GM18526 (cell line): ENCODE measurements around the gene MYO9B.
A peak's percentile ranks its signal among the peaks of the same experiment; 100 is the strongest.

ENCODE experiments used
- POLR2A ChIP-seq: IDR thresholded peaks from 3 replicates; pipeline ENCODE4 v1.6.1; 2011; ENCODE audit not compliant: insufficient read length; ENCODE audit errors: extremely low read depth

Gene MYO9B

GRCh38 chr19:17220207-17220758 lies 144.7 kb downstream of the MYO9B start:
- TF ChIP-seq POLR2A = no peak

DNA sequence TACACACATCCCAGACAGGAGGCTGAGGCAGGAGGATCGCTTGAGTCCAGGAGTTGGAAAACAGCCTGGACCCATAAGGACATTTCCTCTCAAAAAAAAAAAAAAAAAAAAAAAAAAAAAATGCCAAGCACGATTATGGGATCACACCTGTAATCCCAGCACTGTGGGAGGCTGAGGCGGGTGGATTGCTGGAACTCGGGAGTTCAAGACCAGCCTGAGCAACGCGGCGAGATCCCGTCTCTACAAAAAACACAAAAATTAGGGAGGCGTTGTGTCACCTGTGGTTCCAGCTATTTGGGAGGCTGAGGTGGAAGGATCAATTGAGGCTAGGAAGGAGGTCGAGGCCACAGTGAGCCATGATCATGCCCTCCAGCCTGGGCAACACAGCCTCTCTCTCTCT lies 149.5 kb downstream of the MYO9B start:
- no peak for TF ChIP-seq POLR2A

GRCh38 chr19:17226002-17226933 lies 150.7 kb downstream of the MYO9B start, which contains the start of gene OCEL1:
TSS of gene OCEL1 (plus strand) at chr19:17226226. CDS start at chr19:17226248, 22 bp downstream.
- peak; percentile 93 for TF ChIP-seq POLR2A

GRCh38 chr19:17227798-17228367 lies 152.3 kb downstream of the MYO9B start:
- TF ChIP-seq POLR2A = no peak

GRCh38 chr19:17229890-17230289 lies 154.3 kb downstream of the MYO9B start:
- TF ChIP-seq POLR2A = no peak

GRCh38 chr19:17232258-17232657 lies 156.7 kb downstream of the MYO9B start:
- no peak for TF ChIP-seq POLR2A

DNA sequence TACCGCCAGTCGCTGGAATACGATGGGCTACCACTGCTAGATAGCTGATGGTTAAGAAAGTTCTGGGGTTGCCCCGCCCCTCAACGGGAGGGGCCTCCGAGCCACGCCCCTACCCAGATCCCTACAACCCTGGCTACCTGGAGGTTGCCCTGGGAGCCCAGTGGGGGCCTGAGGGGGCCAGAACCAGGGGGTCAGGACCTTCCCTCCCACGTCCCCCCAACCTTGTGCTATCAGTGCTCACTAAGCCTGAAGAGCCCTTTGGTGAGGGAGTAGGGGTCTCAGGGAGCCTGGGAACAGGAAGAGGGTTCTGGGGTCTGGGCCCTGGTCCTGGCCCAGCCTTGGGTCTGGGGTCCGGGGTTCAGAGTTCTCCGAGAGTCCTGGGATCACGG lies 159.3 kb downstream of the MYO9B start:
- TF ChIP-seq POLR2A = no peak

- peak; percentile 17 for TF ChIP-seq POLR2A
Measured at GRCh38 chr19:17235300-17235970, 159.9 kb downstream of the MYO9B start.

DNA sequence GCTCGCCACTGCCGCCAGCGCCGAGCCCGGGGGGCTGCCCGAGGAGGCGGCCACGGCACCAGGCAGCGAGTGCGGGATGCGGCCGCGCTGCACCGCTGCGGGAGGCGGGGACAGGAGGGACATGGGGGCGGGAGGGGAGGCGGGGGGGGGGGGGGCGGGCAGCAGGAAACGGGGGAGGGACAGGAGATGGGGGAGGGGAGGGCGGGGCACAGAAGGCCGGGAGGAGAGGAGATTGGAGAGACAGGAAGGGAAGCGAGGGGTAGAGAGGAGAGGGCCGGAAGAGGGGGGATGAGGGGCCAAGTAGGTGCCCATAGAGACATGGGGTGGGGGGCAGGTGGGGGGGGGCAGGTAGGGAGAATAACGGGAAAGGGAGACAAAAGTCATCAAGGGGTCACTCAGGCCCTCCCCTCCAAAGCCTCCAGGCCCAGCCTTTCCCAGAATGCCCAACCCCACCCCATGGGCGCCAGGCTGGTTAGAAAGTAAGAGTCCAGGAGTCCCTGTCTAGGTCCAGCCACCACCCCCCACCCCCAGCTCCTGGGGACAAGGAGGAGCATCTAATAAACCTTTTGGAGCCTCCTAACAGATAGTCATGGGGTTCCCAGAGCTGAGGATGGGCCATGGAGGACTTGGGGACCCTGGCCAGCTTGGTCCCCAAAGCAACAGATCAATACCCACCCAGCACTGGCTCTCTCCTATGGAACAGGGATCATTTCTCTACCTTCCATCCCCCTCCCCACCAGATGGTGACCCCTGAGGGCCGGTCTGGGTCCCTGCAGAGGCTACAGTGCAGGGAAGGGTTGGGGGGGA lies 160.6 kb downstream of the MYO9B start:
- TF ChIP-seq POLR2A = peak; percentile 3

- no peak for TF ChIP-seq POLR2A
Measured at GRCh38 chr19:17236811-17237543, 161.4 kb downstream of the MYO9B start.

DNA sequence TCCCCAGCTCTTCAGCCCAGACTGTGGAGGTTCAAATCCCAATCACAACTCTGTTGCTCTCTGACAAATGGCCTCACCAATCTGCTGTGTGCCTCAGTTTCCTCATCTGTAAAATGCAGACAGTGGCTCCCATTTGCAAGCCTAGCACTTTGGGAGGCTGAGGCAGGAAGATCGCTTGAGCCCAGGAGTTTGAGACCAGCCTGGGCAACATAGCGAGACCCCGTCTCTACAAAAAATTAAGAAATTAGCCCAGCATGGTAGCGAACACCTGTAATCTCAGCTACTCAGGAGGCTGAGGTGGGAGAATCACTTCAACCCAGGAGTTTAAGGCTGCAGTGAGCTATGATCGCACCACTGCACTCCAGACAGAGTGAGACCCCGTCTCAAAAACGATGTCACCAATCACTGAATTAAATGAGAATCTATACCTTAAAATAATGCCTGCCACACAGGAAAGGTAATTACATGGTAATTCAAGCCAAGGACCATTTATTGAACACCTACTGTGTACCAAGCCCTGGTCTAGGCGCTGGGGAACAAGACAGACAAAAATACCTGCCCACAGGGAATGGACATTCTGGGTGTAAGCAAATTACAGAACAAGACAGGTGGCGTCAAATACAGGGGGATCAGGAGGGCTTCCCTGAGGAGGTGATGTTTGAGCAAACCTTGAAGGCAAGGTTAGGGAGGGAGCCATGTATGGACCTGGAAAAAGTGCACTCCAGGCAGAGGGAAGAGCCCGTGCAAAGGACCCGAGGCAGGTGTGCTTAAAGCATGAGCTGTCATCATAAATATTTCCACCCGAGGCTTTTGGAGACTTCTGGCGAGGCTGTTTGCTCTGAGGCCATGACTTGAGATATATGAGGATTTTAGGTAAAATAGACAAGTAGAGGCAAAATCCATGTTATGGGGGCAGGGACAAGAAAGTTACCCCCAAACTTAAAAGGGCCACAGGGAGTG lies 162.4 kb downstream of the MYO9B start:
- no peak for TF ChIP-seq POLR2A

- no peak for TF ChIP-seq POLR2A
Measured at GRCh38 chr19:17240062-17240752, 164.6 kb downstream of the MYO9B start.
